Measurements from ENCODE around the gene ANTXRL.
"Not testable (repeated sequence)": the region's sequence is repeated elsewhere in the genome, so short reads cannot be mapped to it uniquely, and the experiment has no call there.

ANTXRL gene

DNA sequence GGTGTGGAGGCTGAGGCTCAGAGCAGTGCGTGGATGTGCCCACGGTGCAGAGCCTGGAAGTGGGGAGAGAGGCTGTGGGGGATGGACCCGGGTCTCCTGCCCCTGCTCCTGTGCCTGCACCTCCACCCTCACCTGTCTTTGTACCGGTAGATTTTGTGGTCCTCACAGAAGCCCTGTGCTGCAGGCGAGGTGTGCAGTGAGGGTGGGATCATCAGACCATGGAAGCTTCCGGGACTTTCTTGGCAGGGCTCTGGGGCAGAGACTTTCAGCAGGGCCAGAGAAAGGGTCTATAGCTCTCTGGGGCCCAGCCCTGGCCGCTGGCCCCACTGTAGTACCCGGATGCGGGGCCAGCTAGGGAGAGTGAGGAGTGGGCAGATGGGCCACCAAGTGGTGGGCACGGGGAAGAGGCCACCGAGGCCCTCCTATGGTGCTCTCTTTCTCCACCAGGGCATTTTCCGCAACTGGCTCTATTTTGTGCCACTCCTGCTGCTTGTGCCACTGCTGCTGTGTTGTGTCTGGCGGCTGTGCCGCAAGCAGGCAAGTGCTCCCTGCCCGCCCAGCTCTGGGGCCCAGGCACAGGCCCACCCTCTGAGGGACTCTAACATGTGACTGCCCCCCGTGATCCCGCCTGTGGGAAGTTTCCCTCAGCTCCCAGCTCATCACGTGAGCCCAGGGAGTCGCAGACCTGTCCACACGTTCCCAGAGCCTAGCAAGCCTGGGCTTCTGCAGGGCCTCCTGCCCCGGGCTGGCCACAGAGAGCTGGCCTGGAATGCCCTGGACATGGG, 22.1 kb downstream of the ANTXRL start:
- DNase-seq (ENCODE audit: low read depth) = no peak

DNA sequence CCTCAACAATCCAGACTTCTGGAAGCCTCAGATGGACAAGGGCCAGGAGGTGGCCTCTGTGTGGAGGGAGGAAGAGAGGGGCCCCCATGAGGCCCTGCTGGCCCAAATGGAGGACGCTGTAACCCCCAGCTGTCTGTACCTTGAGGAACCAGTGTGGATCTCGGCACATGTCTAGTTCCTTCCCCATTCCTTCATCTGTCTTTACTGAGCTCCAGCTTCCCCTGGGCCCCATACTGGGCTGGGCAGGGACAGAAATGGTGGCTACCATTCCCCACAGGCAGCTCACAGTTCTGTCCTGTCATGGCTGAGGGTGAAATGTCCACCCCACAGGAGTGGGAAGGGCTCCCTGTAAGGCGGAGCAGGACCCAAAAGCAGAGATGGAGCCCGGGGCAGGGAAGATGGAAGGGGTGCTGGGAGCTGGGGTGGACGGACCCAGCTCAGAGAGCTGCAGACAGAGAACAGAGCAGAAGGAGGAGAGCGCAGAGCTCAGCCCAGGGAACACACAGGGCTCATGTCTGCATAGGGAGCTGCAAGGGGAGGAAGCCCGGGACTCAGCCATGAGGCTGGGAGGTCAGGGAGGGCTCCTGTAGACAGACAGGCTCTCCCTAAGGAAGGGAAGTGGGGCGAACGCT, 22.8 kb downstream of the ANTXRL start:
- DNase-seq (ENCODE audit: low read depth) = no peak

DNA sequence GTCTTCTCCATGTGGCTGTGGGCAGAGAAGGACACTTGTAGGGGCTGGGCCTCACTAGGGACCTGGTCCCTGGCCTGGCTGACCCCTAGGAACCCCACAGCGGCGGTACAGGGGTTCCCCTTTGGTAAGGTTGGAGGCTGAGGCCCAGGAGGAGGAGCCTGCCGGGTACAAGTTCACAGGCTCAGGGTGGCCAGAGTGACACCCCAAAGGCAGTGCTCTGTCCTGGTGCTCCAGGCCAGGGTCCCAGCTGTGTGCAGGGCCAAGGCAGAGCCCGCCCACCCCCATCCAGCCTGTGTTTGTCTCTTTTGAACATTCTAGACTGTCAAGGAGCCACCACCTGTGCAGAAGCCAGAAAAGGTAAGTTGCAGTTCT, 23.3 kb downstream of the ANTXRL start:
- DNase-seq (ENCODE audit: low read depth) = no peak

DNA sequence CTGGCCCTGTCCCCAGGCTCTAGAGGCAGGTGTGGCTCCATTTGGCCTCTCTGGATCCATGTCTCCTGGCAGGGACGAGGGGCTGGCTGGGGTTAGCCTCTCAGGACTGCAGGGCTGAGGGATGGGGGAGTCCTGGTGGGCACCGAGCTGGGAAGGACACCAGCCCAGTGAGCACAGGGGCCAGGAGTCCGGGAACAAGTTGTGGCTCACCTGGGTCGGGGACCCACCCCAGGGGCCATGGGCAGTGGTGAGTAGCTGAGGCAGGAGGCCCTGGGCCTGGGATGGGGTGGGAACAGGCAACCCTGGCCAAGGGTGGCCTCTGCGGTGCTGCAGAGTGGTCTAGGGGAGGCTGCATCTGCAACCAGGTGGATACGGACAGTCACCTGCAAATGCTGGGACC, 24.1 kb downstream of the ANTXRL start:
- DNase-seq (ENCODE audit: low read depth) = no peak

DNA sequence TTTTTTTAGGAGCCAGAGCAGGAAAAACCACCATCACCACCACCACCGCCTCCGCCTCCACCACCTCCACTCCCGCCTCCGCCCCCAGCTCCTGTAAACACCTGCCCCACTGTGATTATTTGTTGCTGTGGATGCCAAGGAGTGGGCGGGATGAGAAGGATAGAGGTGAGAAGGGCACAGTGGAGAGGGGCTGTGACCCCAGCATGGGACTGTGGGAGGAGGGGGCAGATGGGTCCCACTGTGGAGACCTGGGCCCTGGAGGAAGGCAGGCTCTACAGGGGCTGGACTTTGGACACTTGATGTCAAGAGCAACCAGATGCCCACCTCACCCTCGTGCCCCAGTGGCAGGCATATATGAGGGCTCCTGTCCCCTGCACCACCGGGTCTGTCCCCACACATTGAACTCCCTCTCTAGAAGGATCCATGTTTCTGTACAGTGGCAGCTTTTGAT, 24.7 kb downstream of the ANTXRL start:
- DNase-seq (ENCODE audit: low read depth) = no peak

DNA sequence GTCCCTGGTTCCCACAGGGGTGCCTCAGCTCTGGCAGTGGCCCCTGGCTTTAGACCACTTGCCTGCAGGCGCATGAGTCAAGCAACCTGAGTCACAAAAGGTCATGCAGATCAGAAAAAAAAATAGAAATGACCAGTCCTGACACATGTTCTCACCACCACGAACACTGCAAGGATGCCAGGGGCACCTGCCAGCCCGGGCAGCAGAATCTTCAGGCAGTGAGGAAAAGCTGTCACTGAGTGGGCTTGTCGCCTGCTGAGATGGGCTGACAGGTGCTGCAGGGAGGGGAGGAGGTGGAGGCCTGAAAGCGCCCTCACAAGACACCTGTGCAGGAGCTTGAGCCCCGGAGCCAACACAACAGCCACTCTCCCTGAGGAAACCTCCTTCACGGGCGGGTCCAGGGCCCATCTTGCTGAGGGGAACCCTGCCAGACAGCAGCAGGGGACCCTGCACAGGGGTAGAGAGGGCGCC, 25.2 kb downstream of the ANTXRL start:
- DNase-seq (ENCODE audit: low read depth) = not testable (repeated sequence)

DNA sequence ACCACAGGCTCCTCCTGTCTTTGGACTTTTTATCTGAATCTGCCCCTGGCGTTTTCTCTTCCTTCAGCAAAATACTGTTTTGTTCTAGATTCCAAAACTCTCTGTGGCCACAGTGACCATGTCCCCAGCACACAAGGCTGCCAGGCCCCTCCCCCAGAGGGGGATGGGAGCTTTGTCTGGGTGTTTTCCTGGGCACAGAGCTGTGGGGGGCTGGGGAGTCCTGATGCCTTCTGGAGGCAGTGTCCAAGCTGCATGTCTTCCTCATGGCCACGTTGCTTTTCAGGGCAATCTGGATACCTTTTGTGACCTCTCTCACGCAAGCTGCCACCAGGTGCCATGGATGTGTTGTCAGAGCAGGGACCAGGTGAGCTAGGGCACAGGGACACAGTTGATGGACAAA, 26.2 kb downstream of the ANTXRL start:
- no peak for DNase-seq (ENCODE audit: low read depth)

DNA sequence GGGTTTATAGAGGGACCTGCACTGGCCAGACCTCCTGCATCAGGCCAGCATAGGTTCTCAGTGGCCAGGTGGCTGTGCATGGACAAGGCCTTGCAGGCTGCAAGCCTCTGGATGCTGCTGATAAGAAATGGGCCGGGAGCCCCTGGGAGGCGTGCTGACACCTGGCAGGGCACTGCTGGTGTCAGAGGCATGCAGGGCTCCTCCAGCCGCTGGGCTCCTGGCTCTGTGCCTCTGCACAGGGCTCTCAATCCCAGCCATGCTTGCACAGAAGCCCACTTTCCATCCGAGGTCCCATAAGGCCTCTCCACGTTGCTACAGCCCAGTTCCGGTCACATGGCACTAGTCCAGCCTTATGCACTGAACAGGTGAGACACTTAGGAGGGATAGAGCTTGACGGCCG, 27.3 kb downstream of the ANTXRL start:
- DNase-seq (ENCODE audit: low read depth) = no peak

DNA sequence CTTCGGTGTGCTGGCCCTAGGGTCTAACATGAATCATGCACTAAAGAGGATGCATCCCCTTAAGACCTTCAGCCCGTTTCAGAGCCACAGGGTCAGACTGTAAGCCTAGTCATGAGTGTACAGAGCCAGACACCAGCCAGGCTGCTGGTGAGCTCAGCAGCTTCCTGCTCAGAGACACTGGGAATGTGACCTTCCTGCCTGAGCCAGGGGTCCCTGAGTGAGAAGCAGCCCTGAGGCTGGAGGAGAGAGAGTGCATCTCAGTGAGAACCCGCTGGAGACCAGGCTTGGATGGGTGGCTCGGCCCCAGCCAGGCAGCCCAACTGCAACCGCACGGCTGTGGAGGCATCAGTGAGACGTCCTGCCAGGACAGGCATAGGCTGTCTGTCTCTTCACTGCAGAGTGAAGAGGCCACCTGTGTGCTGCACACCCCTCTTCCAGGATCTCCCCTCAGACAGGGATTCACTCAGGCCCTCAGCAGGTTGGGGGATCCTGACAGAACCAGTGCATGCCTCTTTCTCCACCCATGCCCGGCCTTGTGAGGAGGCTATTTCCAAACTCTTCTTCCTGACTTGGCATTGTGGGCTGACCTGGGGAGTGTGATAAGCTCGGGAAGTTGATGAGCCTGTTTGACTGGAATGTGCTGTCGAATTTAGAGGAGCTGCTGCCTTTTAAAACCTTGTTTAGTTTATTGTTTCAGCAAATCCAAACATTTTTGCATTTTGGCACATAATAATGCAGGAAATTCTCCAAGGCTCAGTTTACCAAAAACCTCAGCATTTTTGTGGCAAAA, 28.5 kb downstream of the ANTXRL start:
- not testable (repeated sequence) for DNase-seq (ENCODE audit: low read depth)

DNA sequence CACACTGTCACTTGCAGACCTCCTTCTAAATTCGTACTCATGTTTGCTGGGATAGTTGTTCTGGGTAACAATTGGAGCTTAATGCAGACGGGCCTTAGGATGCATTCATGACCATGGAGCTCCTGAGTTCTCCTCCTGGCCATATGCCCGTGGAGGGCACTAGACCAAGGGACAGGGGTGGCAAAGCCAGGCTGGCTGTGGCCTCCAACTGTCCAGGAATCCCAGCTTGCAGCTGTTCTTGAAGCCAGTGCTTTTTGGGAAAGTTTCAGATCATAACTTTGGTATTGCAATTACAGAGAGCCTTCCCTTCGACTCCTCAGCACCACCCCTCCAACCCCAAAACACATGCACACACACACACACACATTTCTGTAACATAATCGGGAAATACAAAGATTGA, 30.6 kb downstream of the ANTXRL start:
- no peak for DNase-seq (ENCODE audit: low read depth)

DNA sequence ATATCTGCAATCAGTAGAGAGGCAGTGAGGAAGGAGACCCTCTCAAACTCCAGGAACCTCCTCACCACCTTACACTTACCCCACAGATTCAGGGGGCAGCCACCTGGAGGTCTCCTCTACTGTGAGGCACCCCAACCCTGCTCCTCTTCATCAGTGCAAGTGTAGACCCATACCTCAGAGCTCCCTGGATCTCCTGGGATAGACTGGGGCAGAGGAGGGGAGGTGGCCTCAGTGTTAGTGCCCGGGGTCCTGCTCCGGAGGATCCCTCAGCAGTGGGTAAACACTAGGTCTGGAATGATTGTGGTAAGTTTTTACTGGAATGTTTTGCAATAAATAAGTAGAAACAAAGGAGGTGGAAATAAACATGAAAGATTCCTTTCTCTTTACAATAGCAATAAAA, 31.1 kb downstream of the ANTXRL start:
- no peak for DNase-seq (ENCODE audit: low read depth)

DNA sequence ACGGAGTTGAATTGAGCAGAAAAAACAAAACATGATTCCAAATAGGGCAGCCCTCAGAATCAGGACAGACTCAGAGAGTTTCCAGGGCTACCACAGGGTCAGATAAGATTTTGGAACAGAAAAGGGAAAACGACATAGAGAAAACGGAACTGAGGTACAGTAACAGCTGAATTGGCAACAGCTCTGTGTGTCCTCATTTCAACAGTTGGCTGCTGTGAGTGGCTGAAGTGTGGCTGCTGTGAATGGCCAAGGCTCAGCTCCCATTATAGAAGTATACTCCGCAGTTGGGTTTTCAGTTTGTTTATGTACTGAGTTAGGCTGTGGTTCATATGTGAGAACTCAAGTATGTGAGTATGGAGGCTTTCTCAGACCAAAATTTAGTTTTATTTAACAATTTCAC, 32.0 kb downstream of the ANTXRL start:
- no peak for DNase-seq (ENCODE audit: low read depth)

DNA sequence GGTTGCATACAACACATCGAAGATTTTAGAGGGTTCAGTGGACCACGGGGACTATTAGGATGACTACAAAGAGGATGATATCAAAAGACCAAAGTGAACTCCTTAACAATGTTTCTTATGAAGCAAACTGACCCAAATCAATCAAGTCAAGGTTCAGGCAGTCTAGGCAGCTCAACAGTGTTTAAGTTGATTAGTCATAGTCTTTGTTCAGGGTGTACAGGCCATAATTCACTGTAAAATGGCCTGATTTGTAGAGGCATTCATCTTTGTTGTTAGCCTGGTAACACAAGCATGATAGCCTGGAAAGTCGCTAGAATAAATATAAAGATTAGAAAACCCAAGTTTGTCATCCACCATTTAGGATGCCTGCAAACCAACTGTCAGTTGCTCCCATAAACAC, 32.6 kb downstream of the ANTXRL start:
- no peak for DNase-seq (ENCODE audit: low read depth)

DNA sequence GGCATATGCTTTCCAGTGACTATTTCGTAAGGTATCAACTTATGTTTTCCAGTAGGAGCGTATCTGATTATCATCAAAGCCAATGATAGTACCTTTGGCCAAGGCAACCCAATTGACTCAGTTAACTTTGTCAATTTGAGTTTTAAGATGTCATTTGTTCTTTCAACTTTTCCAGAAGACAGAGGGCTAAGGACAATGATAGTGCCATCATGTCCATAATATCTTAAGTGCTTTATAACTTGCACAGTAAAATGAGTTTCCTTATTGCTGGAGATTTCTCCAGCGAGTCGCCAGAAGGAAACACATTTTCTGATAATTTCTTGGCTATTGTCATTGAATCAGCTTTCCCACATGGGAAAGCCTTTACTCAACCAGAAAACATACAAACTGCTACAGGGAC, 35.0 kb downstream of the ANTXRL start:
- no peak for DNase-seq (ENCODE audit: low read depth)

DNA sequence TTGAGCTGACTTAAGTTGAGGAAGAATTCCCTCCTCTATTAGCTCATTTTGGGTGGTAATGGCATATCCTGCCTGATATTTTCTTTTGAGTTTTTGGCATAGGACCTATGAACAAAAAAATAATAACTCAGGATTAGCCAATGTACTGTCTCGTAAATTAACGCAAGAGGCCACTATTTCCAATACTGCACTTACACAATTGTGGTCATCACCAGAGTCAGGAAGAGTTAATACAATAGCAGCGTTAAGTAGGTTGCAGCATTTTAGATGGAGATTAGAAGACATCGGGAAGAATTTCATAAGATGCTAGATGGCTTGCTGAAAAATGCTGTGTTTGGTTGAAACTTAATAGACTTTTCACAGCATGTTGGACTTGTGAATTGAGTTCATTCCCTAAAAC, 36.4 kb downstream of the ANTXRL start:
- DNase-seq (ENCODE audit: low read depth) = no peak

DNA sequence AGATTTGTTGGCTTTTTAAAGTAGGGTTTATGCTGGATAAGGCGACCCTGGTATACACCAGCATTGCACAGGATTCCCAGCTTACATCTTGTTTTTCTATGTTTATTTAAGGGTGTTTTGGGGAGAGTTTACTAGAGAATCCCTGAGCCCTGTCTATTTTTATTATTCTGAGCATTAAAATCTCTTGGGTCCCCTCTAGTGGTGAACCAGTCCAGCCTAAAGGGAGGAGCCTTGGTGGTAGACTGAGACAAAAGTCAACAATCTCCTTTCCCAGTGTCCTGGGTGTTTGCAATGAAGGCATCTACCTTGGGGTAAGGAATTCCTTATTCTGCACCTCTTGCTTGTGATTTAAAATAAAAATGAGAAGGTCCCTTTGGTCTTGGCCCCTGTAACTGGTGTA, 38.2 kb downstream of the ANTXRL start:
- DNase-seq (ENCODE audit: low read depth) = no peak

DNA sequence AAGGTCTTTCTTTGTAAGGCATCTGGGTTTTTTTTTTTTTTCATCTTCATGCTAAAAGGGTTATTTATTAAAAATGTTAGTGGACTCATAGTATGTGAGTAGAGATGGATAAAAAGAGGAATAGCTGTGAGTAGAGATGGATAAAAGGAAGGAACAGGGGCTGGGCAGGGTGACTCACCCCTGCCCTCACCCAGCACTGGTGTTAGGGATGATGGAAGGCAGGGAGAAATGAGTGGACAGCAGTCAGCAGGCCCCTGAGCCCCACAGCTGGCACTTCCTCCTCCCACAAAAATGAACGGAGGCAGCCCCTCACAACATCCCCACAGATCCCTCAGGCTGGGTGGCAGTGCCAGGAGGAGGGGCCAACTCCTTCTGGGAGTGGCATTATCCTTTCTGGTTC, 39.3 kb downstream of the ANTXRL start:
- DNase-seq (ENCODE audit: low read depth) = no peak

DNA sequence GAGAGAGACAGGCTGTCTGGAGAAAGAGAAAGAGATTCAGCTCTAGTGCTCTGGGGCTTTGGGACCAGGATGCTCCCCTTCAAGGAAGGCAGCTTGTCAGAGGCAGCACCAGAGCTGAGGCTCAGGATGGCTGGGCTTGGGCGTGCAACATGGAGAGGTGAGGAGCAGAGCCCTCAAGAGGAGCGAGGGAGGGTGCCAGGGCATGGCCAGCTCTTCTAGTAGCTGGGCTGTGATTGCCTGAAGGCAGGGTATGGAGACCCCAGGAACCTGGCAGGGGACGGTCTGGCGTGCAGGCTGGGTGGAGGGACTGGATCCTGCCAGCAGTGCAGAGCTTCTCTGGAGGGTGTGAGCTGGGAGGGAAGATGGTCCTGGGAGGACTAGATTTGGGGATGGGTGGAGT, 40.2 kb downstream of the ANTXRL start:
- no peak for DNase-seq (ENCODE audit: low read depth)

DNA sequence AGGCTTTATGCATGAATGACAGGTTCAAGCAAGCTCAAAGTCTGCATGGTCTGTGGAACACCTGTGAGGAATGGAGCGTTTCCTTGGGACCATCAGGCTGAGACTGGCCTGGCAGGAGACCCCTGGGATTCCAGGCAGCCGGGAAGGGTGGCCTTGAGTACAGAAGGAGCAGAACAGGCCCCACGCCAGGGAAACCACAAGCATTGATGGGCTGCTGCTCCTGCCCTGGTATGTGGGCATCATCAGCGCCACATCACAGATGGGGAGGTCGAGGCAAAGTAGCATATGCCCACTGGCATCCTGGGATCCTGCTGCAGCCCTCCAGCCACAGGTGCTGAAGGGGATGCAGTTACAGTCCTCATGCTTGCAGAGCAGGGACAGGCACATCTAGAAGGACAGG, 40.9 kb downstream of the ANTXRL start:
- DNase-seq (ENCODE audit: low read depth) = no peak

DNA sequence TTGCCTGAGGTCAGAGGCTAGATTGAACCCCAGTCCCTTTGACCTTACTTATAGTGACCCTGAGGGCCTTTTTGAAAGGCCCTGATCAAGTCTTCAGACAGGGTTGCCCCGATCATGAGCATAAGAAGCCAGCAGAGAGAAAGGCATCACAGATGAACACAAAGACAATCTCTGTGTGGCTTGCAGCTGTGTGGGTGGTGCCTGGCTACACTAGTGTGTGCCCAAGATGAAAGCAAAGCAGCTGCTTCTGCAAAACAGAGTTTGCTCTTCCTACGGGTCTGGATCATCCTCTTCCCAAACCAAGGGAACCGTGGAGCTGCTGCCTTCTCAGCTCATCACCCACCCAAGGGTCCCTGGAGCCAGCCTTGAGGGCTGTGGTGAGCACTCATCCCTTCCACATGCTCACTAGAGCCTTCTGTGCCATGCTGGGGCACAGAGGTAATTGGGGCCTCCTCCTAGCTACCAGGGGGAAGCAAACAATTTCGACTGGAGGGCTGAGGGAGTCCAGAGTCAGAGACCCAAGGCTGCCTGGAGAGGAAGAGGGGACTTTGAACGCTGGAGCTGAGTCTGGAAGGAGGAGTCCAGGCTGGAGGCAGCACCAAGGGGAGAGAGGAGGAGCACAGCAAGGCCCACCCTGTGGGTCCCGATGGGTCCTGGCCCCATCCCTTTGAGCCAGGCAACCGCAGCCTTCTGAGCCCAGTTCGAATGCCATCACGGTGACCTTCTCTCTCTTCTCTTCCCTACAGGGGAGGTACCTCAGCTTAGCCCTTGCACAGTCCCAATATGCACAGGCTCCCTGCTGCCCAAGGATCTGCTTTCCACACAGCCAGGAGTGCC, 42.3 kb downstream of the ANTXRL start:
- no peak for DNase-seq (ENCODE audit: low read depth)

DNA sequence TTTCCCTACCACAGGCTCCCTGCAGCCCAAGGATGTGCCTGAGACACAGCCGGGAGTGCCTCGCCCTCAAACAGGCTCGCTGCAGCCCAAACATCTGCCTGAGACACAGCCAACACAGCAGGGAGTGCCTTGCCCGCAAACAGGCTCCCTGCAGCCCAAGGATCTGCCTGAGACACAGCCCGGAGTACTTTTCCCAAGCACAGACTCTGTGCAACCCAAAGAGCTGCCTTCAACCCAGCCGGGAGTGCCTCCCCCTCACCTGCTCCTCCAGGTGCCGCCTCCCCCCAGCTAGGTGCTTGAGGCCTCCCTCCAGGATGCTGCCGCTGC, 42.9 kb downstream of the ANTXRL start:
- no peak for DNase-seq (ENCODE audit: low read depth)

DNA sequence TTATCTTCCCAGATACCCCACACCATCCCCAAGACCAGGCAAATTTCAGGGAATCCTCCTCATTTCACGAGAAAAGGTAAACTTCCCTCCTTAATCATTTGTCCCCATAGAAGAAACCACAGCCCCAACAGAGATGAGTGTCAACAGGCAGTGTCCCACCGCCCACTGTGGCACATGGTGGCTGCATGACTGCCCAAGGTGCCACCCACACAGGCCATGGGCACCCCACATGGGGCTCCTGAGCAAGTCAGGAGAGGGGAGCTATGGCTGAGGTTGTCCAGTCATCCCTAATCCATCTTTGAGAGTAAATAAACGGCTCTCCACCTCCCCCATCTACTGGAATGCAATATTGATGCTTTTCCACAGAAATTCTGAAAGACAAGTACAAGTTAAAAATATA, 44.1 kb downstream of the ANTXRL start:
- DNase-seq (ENCODE audit: low read depth) = no peak

Data from stimulated activated CD4-positive, alpha-beta T cell treated with anti-CD3 and anti-CD28 coated beads, Interleukin-2, amount 100 ng/mL, for 4 hours (primary cell).